Subcutaneous abdominal adipose tissue (tissue), 5 donors: ENCODE results near the gene GPR68.

ENCODE experiments used
- H3K27ac ChIP-seq: one replicate; pipeline ENCODE4 v1.7.0; 2013; ENCODE audit warnings: low read depth, mild to moderate bottlenecking, inconsistent platforms, low read length, moderate library complexity
- H3K27me3 ChIP-seq, 5 donors: one replicate each; pipeline ENCODE4 v1.7.0; 2013; ENCODE audit warnings: low read length in 5 of 5, inconsistent platforms in 1 of 5; ENCODE audit not compliant: control insufficient read depth in 5 of 5, insufficient read depth in 4 of 5
- H3K36me3 ChIP-seq, 5 donors: one replicate each; pipeline ENCODE4 v1.7.0; 2013; ENCODE audit warnings: low read length in 5 of 5; ENCODE audit not compliant: control insufficient read depth in 5 of 5, insufficient read depth in 5 of 5
- H3K4me1 ChIP-seq, 5 donors: one replicate each; pipeline ENCODE4 v1.7.0; 2013; ENCODE audit warnings: low read length in 5 of 5, mild to moderate bottlenecking in 3 of 5, moderate library complexity in 1 of 5; ENCODE audit not compliant: control insufficient read depth in 5 of 5, insufficient read depth in 5 of 5
- H3K4me3 ChIP-seq, 5 donors: one replicate each; pipeline ENCODE4 v1.7.0; 2013; ENCODE audit warnings: low read length in 5 of 5, low read depth in 1 of 5
- H3K9ac ChIP-seq, 5 donors: one replicate each; pipeline ENCODE4 v1.7.0; 2013; ENCODE audit warnings: low read length in 5 of 5, mild to moderate bottlenecking in 4 of 5, moderate library complexity in 3 of 5
- H3K9me3 ChIP-seq, 5 donors: one replicate each; pipeline ENCODE4 v1.7.0; 2013; ENCODE audit warnings: low read length in 5 of 5; ENCODE audit not compliant: control insufficient read depth in 5 of 5
- donor health status: healthy.
- donor health status: healthy.
- donor health status: healthy.
- donor health status: healthy.
- donor health status: healthy.

GPR68 gene

DNA sequence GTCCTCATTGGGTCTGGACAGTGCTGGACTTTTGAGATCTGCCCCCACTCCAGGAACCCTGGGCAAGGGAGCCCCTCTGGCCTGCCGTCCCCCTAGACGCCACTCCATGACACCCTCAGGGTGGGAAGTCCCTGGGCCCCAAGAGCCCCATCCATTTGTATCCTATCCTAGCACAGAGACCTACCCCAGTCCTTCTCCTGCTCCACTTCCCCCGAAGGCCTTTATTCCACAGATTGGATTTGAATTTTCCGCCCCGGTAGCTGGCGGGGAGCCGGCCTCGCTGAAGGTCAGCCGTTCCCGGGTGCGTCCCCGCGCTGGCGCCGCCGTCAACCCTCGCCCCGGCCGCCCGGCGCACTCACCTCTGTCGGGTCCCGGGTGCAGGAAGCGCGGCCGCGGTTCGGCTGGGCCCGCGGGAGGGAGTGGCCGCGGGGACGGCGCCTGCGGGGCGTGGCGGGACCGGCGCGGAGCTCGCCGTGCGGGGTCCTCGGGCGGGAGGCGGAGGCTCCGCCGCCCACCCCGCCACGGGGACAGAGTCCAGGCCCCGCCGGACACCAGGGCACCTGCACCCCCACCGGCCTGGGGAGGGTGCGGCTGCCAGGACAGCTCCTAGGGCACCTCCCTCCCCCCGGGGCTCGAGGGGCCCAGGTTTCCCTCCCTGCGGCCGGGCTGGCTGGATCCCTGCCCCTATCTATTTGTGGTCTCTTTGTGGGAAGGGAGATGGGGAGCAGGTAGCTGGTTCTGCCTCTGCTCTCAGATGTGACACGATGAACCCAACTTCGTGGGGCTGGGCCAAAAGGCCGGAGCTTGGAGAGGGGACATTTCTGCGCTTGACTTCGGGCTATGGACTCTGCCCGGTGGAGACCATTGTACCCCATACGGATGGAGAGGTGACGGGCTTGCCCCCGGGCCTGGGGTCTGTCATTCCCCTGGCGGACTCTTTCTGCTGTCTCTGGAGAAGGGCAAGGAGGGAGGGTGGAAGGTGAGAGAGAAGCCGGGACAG lies 19.9 kb upstream of the GPR68 start:
- Histone ChIP-seq H3K36me3 (no peaks in the 10 kb centered on the region), H3K27ac (no peak overlapping the region), H3K9me3 (peaks cover 0 to 2% (median 0%) of the 10 kb centered on the region in 5 donors), H3K27me3 (peaks cover 4 to 23% (median 15%) of the 10 kb centered on the region in 5 donors), H3K9ac (peak overlapping the region in 3 of 5 donors; percentile 16 to 53 (median 48)), H3K4me3 (peak overlapping the region in 4 of 5 donors; percentile 50 to 65 (median 60)), H3K4me1 (peaks cover 2 to 18% (median 14%) of the 10 kb centered on the region in 5 donors)

DNA sequence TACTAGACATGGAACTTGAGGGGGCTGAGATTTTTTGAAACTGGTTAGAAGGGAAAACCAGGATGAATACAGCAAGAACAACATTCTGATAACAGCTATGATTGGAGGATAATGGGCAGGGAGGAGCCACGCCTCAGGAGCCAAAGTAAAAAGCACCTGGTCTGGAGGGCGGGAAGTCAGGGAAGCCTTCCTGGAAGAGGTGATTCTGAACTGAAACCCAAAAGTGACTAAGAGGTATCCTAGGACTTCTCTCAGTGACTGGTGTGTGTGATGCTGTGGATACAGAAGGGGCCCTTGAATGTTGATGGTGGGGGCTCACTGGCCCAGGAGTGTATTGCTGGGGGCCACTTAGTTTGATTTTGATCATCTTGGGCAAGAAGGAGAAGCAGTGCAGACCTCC lies 18.8 kb upstream of the GPR68 start:
- H3K36me3 ChIP-seq: no peaks in the 10 kb centered on the region
- H3K9ac ChIP-seq: no peak overlapping the region
- H3K4me3 ChIP-seq: no peak overlapping the region
- H3K27me3 ChIP-seq: peaks cover 4 to 23% (median 16%) of the 10 kb centered on the region in 5 donors
- peaks cover 0 to 13% (median 9%) of the 10 kb centered on the region in 5 donors for H3K4me1 ChIP-seq
- H3K9me3 ChIP-seq: peaks cover 0 to 2% (median 0%) of the 10 kb centered on the region in 5 donors
- no peak overlapping the region for H3K27ac ChIP-seq

DNA sequence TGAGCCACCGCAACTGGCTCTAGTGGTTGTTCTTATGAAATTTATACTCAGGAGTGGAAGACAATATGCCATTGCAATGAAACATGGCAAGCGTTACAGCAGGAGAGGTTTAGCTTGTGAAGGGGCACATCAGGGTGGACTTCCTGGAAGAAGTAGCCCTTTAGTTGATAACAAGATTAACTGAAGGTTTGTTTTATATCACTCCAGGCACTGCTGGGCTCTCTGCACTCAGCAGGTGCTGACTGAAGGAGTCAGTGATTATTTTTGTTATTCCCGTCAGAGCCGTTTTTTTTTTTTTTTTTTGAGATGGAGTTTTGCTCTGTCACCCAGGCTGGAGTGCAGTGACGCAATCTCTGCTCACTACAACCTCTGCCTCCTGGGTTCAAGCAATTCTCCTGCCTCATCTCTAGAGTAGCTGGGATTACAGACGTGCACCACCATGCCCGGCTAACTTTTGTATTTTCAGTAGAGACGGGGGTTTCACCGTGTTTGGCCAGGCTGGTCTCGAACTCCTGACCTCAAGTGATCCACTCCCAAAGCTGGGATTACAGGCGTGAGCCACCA lies 17.6 kb upstream of the GPR68 start:
- Histone ChIP-seq H3K27ac (no peak overlapping the region), H3K9me3 (peaks cover 0 to 2% (median 0%) of the 10 kb centered on the region in 5 donors), H3K36me3 (no peaks in the 10 kb centered on the region), H3K4me1 (peaks cover 0 to 17% (median 9%) of the 10 kb centered on the region in 5 donors), H3K9ac (no peak overlapping the region), H3K4me3 (no peak overlapping the region), H3K27me3 (peaks cover 7 to 21% (median 14%) of the 10 kb centered on the region in 5 donors)

DNA sequence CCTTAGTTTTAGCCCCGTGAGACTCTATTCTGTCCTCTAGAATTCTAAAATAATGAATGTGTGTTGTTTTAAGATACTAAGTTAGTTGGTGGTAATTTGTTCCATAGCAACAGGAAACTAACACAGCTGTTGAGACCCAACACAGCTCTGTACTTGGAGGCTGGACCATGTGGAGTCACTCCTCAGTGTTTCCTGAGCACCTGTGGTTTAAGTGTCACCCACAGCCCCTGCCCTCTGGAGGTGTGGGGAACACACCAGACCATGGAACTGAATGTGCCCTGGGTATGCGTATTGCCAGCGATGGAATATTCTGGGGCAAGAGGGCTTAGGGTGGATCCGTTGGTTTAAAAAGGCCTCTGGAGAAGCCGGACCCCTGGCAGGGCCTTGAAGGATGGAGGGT lies 16.6 kb upstream of the GPR68 start:
- H3K27me3 ChIP-seq: peaks cover 7 to 21% (median 14%) of the 10 kb centered on the region in 5 donors
- H3K4me3 ChIP-seq: no peak overlapping the region
- peaks cover 0 to 17% (median 9%) of the 10 kb centered on the region in 5 donors for H3K4me1 ChIP-seq
- peaks cover 0 to 2% (median 0%) of the 10 kb centered on the region in 5 donors for H3K9me3 ChIP-seq
- H3K36me3 ChIP-seq: no peaks in the 10 kb centered on the region
- no peak overlapping the region for H3K27ac ChIP-seq
- H3K9ac ChIP-seq: no peak overlapping the region

DNA sequence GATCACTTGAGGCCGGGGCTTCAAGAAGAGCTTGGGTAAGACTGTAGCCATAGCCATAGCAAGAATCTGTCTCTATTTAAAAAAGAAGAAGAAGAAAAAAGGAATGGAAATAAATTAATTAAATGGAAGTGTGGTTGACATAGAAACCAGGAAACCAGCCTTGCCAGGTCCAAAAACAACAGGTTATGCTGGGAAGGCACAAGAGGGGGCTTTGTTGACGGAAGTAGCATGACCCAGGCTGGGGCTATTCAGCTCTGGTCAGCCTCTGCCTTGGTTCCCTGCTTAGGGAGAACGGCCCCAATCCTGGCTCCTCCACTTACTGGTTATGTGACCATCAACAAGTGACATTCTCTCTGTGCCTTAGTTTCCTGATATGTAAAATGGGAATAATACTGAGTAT lies 14.4 kb upstream of the GPR68 start:
- peaks cover 3 to 10% (median 7%) of the 10 kb centered on the region in 5 donors for H3K27me3 ChIP-seq
- H3K9me3 ChIP-seq: peaks cover 0 to 2% (median 0%) of the 10 kb centered on the region in 5 donors
- H3K9ac ChIP-seq: no peak overlapping the region
- no peak overlapping the region for H3K4me3 ChIP-seq
- H3K27ac ChIP-seq: no peak overlapping the region
- H3K4me1 ChIP-seq: peaks cover 0 to 9% (median 2%) of the 10 kb centered on the region in 5 donors
- no peaks in the 10 kb centered on the region for H3K36me3 ChIP-seq

DNA sequence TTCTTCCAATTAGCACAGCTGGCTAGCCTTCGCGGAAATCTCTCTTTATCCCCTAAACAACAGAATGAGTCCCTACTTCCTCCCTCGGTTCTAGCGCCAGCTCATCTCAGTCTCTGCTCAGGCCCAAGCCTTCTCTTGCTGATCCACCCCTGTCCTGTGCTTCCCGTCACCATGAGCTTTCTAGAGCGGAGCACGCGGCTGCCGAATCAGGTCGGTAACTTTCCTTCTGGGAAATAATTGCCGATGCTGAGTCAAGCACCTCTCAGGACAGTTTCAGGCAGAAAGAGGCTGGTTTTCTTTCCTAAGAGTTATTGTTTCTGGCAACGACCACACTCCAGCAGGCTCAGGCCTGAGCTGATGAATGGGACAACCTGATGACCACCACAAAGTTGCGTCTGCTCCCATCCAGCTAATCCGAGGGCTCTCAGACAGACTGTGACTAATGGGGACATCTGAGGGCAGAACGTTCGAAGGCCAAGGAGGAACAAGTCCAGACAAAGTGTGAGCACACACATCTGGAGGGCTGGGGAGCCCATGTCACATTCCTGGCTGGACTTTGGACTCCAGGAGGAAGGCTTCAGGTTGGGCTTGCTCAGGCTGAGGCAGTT lies 13.6 kb upstream of the GPR68 start:
- no peak overlapping the region for H3K27ac ChIP-seq
- no peaks in the 10 kb centered on the region for H3K36me3 ChIP-seq
- peaks cover 0 to 2% (median 0%) of the 10 kb centered on the region in 5 donors for H3K9me3 ChIP-seq
- H3K4me3 ChIP-seq: no peak overlapping the region
- peaks cover 0 to 3% (median 2%) of the 10 kb centered on the region in 5 donors for H3K27me3 ChIP-seq
- H3K9ac ChIP-seq: no peak overlapping the region
- H3K4me1 ChIP-seq: peaks cover 0 to 12% (median 6%) of the 10 kb centered on the region in 5 donors

DNA sequence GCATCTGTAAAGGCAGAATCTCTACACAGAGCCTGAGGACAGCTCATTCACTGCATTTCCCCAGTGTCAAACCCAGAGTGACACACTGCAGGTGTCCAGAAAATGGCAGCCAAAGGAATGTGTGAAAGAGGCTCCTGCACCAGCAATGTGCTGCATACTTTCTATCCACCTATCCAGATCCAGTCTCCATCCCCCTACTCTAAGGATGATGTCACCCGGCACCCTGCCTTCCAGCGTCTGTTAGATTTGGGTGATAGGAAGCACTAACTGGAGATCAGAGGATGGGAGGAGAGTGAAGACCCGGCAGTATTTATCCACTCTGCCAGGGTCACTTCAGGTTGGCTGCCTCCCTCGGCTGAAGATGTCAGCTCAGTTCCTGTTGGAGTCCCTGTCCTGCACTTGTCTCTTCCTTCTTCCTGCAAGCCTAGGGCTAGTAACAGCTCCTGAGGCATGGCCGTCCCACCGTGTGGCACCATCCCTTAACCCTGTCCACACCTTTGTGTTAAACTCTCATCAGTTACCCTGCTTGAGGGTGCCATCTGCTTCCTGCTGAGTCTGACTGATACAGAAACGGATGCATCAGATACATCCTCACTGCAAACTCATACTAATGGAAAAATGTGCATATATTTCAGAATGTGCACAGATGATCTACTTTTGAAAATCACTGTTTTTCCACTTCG lies 13.0 kb upstream of the GPR68 start:
- H3K27me3 ChIP-seq: peaks cover 0 to 5% (median 2%) of the 10 kb centered on the region in 5 donors
- H3K9ac ChIP-seq: no peak overlapping the region
- H3K4me3 ChIP-seq: no peak overlapping the region
- no peak overlapping the region for H3K27ac ChIP-seq
- H3K4me1 ChIP-seq: peaks cover 1 to 18% (median 12%) of the 10 kb centered on the region in 5 donors
- no peaks in the 10 kb centered on the region for H3K36me3 ChIP-seq
- peaks cover 0 to 2% (median 0%) of the 10 kb centered on the region in 5 donors for H3K9me3 ChIP-seq

DNA sequence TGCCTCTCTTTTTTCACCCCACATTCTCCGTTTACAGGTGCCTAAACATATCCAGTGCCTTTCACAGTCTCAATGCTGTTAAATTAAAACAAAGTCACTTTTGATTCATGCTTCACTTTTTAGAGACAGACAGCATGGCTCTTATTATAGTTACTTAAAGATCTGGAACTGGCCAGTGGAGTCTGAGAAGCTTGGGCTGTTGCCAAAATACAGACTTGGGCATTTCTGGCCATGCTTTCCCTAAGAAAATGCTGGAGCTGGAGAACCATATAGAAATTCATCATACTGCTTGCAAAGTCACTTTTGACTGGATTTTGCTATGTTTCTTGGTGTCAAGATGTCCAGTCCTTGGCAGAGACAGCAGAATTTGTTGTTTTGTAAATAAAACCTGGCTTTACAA lies 12.2 kb upstream of the GPR68 start:
- H3K4me3 ChIP-seq: no peak overlapping the region
- no peak overlapping the region for H3K27ac ChIP-seq
- H3K9me3 ChIP-seq: peaks cover 0 to 2% (median 0%) of the 10 kb centered on the region in 5 donors
- H3K4me1 ChIP-seq: peaks cover 1 to 18% (median 12%) of the 10 kb centered on the region in 5 donors
- H3K36me3 ChIP-seq: no peaks in the 10 kb centered on the region
- peaks cover 0 to 5% (median 0%) of the 10 kb centered on the region in 5 donors for H3K27me3 ChIP-seq
- H3K9ac ChIP-seq: no peak overlapping the region

DNA sequence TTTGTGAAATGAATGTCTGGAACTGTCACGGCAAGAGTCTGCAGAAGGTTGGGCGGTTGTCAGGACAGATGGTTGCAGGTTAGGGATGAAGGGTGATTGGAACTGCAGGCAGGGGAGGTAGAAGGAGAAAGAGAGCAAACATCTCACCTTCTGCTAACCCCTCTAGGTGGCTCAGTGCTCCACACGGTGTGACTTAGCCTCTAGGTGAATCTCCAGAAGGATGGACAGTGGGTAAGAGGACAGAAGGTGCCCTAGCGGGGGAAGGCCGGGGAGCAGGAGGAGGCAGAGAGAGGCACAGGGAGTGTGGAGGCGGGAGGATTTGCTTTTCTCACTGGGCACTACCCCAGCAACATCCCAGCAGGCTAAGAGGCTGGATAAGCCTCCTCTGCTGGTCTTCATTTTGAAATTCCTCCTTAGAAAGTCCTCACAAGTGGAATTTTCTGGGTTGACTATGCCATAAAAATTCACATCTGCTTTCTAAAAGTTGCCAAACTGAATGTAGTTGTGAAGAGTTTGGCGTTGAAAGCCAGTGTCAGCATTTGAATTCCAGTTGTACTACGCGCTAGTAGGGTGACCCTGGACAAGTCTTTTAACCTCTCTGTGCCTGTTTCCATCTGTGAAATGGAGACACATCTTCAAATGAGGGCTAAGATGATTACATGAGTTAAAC lies 10.7 kb upstream of the GPR68 start:
- Histone ChIP-seq H3K4me3 (no peak overlapping the region), H3K27ac (no peak overlapping the region), H3K4me1 (peaks cover 1 to 28% (median 13%) of the 10 kb centered on the region in 5 donors), H3K27me3 (peaks cover 0 to 5% (median 0%) of the 10 kb centered on the region in 5 donors), H3K9ac (no peak overlapping the region), H3K9me3 (no peaks in the 10 kb centered on the region), H3K36me3 (no peaks in the 10 kb centered on the region)
